Thyroid gland (tissue), 4 donors: ENCODE results near the gene FBXO31.

Source experiments
- CTCF ChIP-seq, 6 experiments: fragments of 200-600 bp in 3 of 6; fragments of 450-650 bp in 3 of 6; sonication (generic) in 3 of 6; IDR thresholded peaks; one replicate each; pipeline ENCODE4 v1.5.1; 2016 to 2019; ENCODE audit warnings: antibody characterized with exemption in 6 of 6, mild to moderate bottlenecking in 2 of 6, inconsistent platforms in 1 of 6, moderate library complexity in 1 of 6
- POLR2A ChIP-seq, 2 donors: fragments of 450-650 bp; IDR thresholded peaks; one replicate each; pipeline ENCODE4 v1.6.1; 2017; ENCODE audit warnings: antibody characterized with exemption in 2 of 2, mild to moderate bottlenecking in 2 of 2, moderate library complexity in 1 of 2

DNA sequence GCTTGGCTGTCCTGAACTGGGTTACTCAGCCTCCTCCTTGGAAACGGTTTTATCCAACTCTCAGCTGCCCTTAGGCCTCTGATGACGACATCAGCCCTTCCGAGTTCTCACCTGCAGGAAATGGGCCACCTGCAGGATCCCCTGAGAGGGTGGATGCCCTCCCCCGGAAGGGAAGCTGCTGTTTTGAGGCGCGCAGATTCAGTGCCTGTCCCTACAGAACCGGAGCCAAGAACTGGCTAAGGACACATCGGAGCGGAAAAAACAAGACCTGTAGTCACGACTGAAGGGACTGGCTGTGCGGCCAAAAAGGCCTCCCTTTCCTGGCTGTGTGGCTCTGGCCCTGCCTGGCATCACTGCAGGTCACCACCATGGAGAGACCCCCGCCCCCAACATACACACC, 54.7 kb downstream of the FBXO31 start:
- TF ChIP-seq CTCF (IDR thresholded peaks at IDR 0.05), result no peak
- no peak for TF ChIP-seq POLR2A (IDR thresholded peaks at IDR 0.05)
